ENCODE data around the gene CSNK1D. TPM values are rescaled to one million over a fixed set of nuclear protein-coding genes. Genes with fewer than 3 reads are reported as not detected.

Gene CSNK1D
- total RNA-seq, 1 donor from 2014 or later, result 150 TPM

GRCh38 chr17:82320140-82320840 lies 46.8 kb upstream of the CSNK1D start:
- Histone ChIP-seq H3K9me3 (no peaks in the 10 kb centered on the region), H3K27me3 (peaks cover 8% of the 10 kb centered on the region), H3K27ac (no peak overlapping the region), H3K4me1 (peaks cover 18% of the 10 kb centered on the region), H3K36me3 (no peaks in the 10 kb centered on the region), H3K4me3 (no peak overlapping the region)
- DNase-seq (peak; percentile 64), ATAC-seq (no peak)
- TF ChIP-seq CTCF (IDR thresholded peaks at IDR 0.05), result no peak
- intact Hi-C loops (cut with DNase I), result loop anchor here (5.0 kb wide), 1 partner anchor 83 kb away; no protein-coding TSS in a partner anchor

GRCh38 chr17:82319619-82320062 lies 46.1 kb upstream of the CSNK1D start:
- H3K9me3 ChIP-seq, result no peaks in the 10 kb centered on the region
- no peak overlapping the region for H3K4me3 ChIP-seq
- no peak for TF ChIP-seq CTCF (IDR thresholded peaks at IDR 0.05)
- H3K36me3 ChIP-seq, result no peaks in the 10 kb centered on the region
- no peak overlapping the region for H3K27ac ChIP-seq
- DNase-seq, result peak; percentile 60
- intact Hi-C loops (cut with DNase I), result loop anchor here (5.0 kb wide), 1 partner anchor 82 kb away; no protein-coding TSS in a partner anchor
- ATAC-seq, result no peak
- H3K27me3 ChIP-seq, result peaks cover 15% of the 10 kb centered on the region
- H3K4me1 ChIP-seq, result peaks cover 19% of the 10 kb centered on the region

GRCh38 chr17:82318772-82319606 lies 45.5 kb upstream of the CSNK1D start:
- no peak for ATAC-seq
- TF ChIP-seq CTCF (IDR thresholded peaks at IDR 0.05), result no peak
- Histone ChIP-seq H3K27me3 (peaks cover 21% of the 10 kb centered on the region), H3K4me1 (peaks cover 19% of the 10 kb centered on the region), H3K4me3 (no peak overlapping the region), H3K9me3 (no peaks in the 10 kb centered on the region), H3K27ac (no peak overlapping the region), H3K36me3 (no peaks in the 10 kb centered on the region)
- DNase-seq, result no peak
- intact Hi-C loops (cut with DNase I), result no loop called here

GRCh38 chr17:82318169-82318498 lies 44.6 kb upstream of the CSNK1D start:
- no peak for ATAC-seq
- Histone ChIP-seq H3K4me1 (peaks cover 19% of the 10 kb centered on the region), H3K9me3 (no peaks in the 10 kb centered on the region), H3K27ac (no peak overlapping the region), H3K27me3 (peaks cover 26% of the 10 kb centered on the region), H3K4me3 (no peak overlapping the region), H3K36me3 (no peaks in the 10 kb centered on the region)
- intact Hi-C loops (cut with DNase I), result no loop called here
- no peak for TF ChIP-seq CTCF (IDR thresholded peaks at IDR 0.05)
- DNase-seq, result no peak

- Histone ChIP-seq H3K9me3 (no peaks in the 10 kb centered on the region), H3K4me3 (peak within 1 kb of the TSS; percentile 19), H3K27ac (peak within 1 kb of the TSS; percentile 30), H3K4me1 (peaks cover 19% of the 10 kb centered on the region), H3K36me3 (no peaks in the 10 kb centered on the region), H3K27me3 (peaks cover 26% of the 10 kb centered on the region)
- TF ChIP-seq CTCF (IDR thresholded peaks at IDR 0.05), result no peak
- peak; percentile 9 for ATAC-seq
- DNase-seq, result no peak
- intact Hi-C loops (cut with DNase I), result no loop called here
Observed at GRCh38 chr17:82317394-82318168, 44.1 kb upstream of the CSNK1D start, which contains the start of gene CD7. Gene CD7 (minus strand): TSS chr17:82317608. CDS start chr17:82317495, 113 bp downstream.
